H7 (cell line): ENCODE data around the gene EXOC3L4. TPM values are rescaled to one million over a fixed set of nuclear protein-coding genes. Genes with fewer than 3 reads are reported as not detected.

Experiments
- DNase-seq: peaks from one replicate; pipeline ENCODE4 v3.0.0; 2012
- H3K27me3 ChIP-seq: 2 replicates; pipeline ENCODE4 v1.6.0; 2011; ENCODE audit warnings: mild to moderate bottlenecking, low read length; ENCODE audit not compliant: control insufficient read depth, insufficient read depth
- H3K36me3 ChIP-seq: replicated peaks from 2 replicates; pipeline ENCODE4 v1.5.1; 2011; ENCODE audit warnings: low read length; ENCODE audit not compliant: control insufficient read depth, insufficient read depth
- H3K4me3 ChIP-seq: 2 replicates; pipeline ENCODE4 v1.5.1; 2011; ENCODE audit warnings: low read depth, mild to moderate bottlenecking, control low read depth, low read length, moderate library complexity; ENCODE audit not compliant: insufficient read depth
- total RNA-seq: library from RNA; depleted of rRNA; stranded (reverse); fragments of >200 nt; shearing (Covaris generic); gene quantifications from 2 replicates; pipeline ENCODE4 v1.2.3, GENCODE V29; 2014

Gene EXOC3L4
- total RNA-seq, 1 experiment from 2014 or later: 0.21 TPM

DNA sequence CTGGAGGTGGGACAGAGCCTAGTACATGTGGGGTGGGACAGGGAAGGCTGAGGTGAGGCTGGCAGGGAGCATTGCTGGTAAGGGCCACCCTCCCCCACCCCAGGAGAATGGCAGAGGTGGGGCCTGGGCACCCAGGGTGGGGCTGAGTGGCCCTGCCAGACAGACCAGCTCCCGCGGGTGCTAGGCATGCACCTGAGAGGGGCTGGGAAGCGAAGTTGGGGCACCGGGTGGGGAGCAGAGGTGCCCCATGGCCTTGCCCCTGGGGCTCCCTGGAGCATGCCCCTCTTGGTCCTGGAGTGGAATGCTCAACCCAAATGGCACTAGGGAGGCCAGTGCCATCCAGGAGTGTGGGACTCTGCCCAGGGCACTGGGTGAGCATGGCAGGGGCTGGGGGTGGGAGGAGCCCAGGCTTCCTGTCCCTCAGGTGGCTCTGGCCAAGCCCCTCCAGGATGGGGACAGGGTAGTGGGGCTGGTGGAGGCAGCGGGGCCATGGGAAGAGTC, 30.0 kb downstream of the EXOC3L4 start:
- no peaks in the 10 kb centered on the region for H3K36me3 ChIP-seq
- no peak overlapping the region for H3K4me3 ChIP-seq
- H3K27me3 ChIP-seq: peaks cover 12% of the 10 kb centered on the region; the same call in 1 of the 2 replicates
- DNase-seq: no peak

DNA sequence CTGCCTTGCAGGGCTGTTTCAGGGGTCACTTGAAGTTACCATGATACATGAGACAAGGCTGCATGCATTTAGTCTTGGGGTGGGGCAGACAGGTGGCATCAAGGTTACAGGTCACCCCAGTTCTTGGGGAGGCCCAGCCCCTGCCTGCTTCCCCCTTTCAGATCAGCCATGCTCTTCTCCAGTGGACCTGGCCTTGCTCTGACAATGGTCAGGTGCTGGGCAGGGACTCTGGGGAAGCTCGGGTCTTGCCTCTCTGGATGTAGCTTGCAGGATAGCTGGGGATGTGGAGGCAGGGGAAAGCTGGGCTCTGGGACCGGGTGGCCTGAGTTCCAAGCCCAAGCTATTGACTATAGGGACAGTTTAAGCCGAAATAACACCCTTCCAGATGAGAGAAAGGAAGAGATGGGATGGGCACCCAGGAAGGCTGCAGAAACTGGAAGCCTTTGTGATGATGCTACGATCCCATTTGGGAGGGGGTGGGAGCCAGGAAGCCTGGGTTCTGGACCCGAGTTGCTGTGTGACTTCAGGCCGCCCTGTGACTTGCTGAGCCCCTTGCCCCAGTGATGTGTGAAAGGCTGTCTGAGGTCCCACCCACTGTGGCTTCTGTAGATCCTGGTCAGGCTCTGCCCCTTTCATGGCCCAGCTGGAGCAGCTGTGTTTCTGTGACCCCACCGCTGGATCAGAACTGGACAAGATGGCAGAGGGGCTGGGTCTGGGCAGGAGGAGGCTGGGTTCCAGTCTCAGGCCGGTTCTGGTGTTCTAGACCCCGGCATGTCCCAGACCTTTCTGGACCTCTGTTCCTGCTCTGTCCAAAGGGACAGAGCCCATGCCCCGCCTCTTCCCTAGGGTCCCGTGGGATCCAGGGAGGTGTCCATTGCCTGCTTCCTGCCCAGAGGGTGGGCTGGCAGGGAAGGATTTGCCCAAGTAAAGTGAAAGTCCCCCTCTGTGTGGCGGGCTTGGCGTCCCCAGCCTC, 30.9 kb downstream of the EXOC3L4 start:
- H3K27me3 ChIP-seq: peaks cover 12% of the 10 kb centered on the region; the same call in 1 of the 2 replicates
- H3K36me3 ChIP-seq: no peaks in the 10 kb centered on the region
- no peak overlapping the region for H3K4me3 ChIP-seq
- peak; percentile 45 for DNase-seq

DNA sequence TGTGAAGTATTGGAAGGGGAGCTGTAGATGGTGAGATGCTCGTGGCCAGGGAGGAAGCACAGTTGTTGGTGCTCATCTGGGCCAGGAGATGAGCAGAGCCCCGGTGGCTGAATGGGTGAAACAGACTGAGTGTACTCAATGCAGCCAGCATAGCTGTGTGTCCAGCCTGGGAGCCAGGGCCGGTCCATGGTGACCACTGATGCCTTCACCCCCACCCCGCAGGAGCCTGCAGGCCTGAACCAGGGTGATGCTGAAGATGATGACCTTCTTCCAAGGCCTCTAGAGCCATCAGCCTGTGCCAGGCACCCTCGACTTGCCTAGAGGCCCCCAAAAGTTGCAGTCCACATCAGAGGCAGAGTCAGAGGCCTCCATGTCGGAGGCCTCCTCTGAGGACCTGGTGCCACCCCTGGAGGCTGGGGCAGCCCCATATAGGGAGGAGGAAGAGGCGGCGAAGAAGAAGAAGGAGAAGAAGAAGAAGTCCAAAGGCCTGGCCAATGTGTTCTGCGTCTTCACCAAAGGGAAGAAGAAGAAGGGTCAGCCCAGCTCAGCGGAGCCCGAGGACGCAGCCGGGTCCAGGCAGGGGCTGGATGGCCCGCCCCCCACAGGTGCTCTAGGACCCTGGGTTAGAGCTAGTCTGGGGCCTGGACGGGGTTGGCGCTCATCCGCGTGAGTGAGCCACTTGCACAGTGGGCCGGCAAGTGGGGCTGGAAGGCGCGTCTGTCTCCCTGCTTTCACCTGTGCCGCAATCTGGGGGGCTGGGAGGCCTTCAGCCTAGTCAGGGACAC, 31.8 kb downstream of the EXOC3L4 start:
- H3K27me3 ChIP-seq: peaks cover 12% of the 10 kb centered on the region; the same call in 1 of the 2 replicates
- no peak for DNase-seq
- H3K4me3 ChIP-seq: peak overlapping the region; percentile 16; the same call in 1 of the 2 replicates
- H3K36me3 ChIP-seq: no peaks in the 10 kb centered on the region

DNA sequence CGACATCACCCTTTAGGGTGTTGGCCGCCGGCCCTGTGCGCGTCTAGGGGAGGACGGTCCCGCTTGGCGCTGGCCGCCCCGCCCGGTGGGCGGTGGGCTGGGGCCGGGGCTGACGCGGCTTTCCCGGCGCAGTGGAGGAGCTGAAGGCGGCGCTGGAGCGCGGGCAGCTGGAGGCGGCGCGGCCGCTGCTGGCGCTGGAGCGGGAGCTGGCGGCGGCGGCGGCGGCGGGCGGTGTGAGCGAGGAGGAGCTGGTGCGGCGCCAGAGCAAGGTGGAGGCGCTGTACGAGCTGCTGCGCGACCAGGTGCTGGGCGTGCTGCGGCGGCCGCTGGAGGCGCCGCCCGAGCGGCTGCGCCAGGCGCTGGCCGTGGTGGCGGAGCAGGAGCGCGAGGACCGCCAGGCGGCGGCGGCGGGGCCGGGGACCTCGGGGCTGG, 32.4 kb downstream of the EXOC3L4 start:
- H3K27me3 ChIP-seq: peaks cover 12% of the 10 kb centered on the region; the same call in 1 of the 2 replicates
- peak; percentile 95 for DNase-seq
- no peaks in the 10 kb centered on the region for H3K36me3 ChIP-seq
- H3K4me3 ChIP-seq: peak overlapping the region; percentile 16; the same call in 1 of the 2 replicates

DNA sequence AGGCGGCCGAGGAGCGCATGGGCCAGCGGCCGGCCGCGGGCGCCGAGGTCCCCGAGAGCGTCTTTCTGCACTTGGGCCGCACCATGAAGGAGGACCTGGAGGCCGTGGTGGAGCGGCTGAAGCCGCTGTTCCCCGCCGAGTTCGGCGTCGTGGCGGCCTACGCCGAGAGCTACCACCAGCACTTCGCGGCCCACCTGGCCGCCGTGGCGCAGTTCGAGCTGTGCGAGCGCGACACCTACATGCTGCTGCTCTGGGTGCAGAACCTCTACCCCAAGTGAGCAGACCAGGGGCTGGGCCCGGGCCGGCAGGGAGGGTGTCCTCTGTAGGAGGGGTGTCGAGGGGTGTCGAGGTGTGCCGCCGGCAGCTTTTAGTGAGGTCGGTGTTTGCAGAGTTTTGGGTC, 32.8 kb downstream of the EXOC3L4 start:
- Histone ChIP-seq H3K27me3 (peaks cover 12% of the 10 kb centered on the region; the same call in 1 of the 2 replicates), H3K4me3 (no peak overlapping the region), H3K36me3 (no peaks in the 10 kb centered on the region)
- no peak for DNase-seq

DNA sequence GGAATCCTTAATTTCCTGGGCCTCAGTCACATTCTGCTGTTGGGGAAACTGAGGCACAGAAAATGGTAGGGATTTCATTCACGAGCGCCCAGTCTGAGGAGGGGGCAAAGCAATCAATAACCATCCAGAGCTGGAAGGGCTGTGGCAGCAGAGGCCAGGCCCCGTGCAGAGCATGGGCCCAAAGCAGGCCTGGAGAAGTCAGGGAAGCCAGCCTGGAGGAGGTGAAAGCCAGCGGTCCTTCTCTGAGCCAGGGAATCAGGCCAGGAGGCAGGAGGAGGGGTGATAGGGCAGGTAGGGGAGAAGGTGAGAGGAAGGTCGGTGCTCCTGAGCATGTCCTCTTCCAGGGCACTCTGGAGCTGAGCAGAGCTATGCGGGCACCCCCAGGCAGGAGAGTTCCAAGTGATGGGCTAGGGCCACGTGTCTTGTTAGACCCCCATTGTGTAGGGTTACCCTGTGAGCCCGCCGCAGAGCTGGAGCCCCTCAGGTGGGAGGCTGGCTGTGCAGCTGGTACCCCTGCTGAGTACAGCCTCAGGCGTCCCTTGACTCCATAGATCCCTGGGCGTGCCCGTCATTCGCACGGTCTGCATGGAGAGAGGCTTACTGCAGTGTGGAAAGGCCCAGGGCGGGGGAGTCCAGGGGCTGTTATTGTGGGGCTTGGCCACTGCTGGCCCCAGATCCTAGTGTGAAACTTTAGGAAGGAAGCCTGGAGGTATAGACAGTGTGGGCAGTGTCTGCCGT, 33.5 kb downstream of the EXOC3L4 start:
- H3K36me3 ChIP-seq: peaks cover 3% of the 10 kb centered on the region
- H3K4me3 ChIP-seq: no peak overlapping the region
- H3K27me3 ChIP-seq: peaks cover 12% of the 10 kb centered on the region; the same call in 1 of the 2 replicates
- DNase-seq: peak; percentile 51

DNA sequence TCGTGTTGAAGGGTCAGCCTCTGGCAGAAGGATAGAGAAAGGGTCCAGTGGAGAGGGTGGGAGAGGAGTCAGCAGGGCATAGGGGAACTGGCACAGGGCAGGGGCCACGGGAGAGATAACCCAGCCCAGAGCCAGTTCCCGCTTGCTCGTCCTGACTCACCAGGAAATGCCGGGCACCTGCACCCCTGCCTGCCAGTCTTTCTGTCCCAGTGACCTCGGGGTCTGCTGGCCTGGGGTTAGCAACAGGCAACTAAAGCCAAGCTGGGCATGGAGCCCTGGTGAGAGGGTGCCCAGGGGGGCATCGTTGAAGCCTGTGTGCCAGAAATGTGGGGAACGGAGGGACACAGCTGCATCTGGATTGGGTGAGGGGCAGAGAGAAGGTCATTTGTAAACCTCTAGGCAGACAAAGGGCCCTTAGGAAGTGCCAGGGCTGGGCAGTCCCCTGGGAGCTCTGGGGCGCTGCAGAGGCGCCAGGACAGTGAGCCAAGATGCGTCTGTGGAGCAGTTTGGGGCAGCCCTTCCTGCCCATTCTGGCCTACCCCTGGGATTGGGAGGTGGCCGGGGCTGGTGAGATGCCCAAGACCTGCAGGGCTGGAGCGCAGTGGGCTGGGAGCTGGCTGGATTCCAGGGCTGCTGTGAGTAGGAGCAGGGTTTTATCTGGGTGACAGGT, 34.2 kb downstream of the EXOC3L4 start:
- peak; percentile 50 for DNase-seq
- Histone ChIP-seq H3K36me3 (peaks cover 5% of the 10 kb centered on the region), H3K27me3 (peaks cover 12% of the 10 kb centered on the region; the same call in 1 of the 2 replicates), H3K4me3 (no peak overlapping the region)

DNA sequence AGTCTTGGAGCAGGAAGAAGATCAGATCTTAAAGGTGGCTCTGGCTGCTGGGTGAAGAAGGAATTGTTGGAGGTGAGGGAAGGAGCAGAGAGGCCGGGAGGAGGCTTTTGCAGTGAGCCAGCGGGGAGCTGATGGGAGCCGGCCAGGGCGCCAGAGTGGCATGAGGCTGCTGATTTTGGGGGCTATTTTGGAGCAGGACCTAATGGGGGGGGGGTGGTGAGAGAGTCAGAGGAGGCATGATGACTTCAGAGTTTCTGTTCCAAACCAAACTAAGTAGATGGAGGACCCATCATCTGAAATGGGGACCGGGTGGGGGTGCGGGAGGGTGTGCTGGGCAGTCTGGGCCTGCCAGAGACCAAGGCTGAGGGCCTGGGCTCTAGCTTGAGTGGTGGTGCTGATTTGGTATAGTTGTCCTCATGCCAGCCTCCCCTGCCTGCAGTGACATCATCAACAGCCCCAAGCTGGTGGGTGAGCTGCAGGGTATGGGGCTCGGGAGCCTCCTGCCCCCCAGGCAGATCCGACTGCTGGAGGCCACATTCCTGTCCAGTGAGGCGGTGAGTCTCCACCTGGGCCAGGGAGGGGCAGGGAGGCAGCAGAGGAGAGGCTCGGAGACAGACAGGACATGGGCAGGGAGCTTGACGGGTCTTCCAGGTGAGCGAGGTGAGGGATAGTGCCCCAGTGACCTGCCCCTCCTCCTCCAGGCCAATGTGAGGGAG, 34.9 kb downstream of the EXOC3L4 start:
- DNase-seq: peak; percentile 53
- Histone ChIP-seq H3K27me3 (peaks cover 12% of the 10 kb centered on the region; the same call in 1 of the 2 replicates), H3K4me3 (no peak overlapping the region), H3K36me3 (peaks cover 5% of the 10 kb centered on the region)

DNA sequence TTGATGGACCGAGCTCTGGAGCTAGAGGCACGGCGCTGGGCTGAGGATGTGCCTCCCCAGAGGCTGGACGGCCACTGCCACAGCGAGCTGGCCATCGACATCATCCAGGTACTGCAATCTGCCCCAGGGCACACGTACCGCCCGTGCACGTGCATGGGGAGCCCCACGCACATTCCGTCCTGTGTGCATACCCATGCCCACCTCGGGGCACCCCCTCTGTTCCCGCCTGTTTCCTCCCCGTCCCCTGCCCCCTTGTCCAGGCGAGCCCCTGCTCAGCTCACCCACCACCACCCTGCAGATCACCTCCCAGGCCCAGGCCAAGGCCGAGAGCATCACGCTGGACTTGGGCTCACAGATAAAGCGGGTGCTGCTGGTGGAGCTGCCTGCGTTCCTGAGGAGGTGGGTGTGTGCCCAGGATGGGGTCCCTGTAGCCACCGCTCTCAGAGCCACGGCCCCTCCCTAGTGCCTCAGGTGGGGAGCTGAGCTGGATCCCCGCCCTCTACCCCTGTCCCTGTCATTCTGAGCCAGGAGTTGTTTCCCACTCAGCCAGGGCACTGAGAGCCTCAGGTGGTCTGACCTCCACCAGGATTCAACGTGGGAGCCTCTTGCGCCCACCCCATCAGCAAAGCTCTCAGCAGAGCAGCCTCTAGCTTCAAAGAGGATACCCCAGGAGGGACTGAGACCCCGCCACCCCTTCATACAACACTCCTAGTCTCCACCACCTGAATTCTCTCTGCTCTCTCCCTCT, 35.7 kb downstream of the EXOC3L4 start:
- Histone ChIP-seq H3K36me3 (peaks cover 5% of the 10 kb centered on the region), H3K4me3 (no peak overlapping the region), H3K27me3 (peaks cover 10% of the 10 kb centered on the region; the same call in 1 of the 2 replicates)
- peak; percentile 50 for DNase-seq

DNA sequence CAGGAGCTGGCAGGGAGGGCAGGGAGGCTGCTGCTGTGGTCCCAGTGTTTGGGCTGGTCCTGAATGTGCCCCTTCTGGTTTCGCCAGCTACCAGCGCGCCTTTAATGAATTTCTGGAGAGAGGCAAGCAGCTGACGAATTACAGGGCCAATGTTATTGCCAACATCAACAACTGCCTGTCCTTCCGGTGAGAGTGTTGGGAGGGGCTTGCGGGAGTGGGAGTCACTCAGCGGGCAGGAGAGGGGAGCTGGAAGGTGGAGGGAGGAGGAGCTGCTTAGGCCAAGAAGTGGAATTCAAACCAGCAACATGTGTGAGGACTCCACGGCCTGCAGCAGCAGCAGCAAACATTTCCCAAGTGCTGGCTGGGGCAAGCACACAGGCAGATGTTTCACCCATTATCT, 36.4 kb downstream of the EXOC3L4 start:
- Histone ChIP-seq H3K4me3 (no peak overlapping the region), H3K36me3 (peaks cover 5% of the 10 kb centered on the region), H3K27me3 (peaks cover 6% of the 10 kb centered on the region; the same call in 1 of the 2 replicates)
- peak; percentile 46 for DNase-seq

DNA sequence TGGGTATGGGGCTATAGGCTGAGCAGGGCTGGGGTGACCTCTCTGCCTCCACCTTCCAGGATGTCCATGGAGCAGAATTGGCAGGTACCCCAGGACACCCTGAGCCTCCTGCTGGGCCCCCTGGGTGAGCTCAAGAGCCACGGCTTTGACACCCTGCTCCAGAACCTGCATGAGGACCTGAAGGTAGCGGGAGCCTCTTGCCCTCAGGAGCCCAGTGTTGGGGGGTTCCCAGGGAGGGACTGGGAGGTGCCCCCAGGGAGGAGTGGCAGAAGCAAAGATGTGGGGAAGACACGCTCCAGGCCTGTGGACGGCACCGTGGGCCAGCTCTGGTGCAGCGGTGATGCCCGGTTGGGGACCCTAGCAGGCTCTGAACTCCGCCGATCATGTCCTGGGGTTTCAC, 37.1 kb downstream of the EXOC3L4 start:
- H3K4me3 ChIP-seq: no peak overlapping the region
- peak; percentile 40 for DNase-seq
- H3K36me3 ChIP-seq: peaks cover 5% of the 10 kb centered on the region
- peaks cover 2% of the 10 kb centered on the region; the same call in 1 of the 2 replicates for H3K27me3 ChIP-seq

DNA sequence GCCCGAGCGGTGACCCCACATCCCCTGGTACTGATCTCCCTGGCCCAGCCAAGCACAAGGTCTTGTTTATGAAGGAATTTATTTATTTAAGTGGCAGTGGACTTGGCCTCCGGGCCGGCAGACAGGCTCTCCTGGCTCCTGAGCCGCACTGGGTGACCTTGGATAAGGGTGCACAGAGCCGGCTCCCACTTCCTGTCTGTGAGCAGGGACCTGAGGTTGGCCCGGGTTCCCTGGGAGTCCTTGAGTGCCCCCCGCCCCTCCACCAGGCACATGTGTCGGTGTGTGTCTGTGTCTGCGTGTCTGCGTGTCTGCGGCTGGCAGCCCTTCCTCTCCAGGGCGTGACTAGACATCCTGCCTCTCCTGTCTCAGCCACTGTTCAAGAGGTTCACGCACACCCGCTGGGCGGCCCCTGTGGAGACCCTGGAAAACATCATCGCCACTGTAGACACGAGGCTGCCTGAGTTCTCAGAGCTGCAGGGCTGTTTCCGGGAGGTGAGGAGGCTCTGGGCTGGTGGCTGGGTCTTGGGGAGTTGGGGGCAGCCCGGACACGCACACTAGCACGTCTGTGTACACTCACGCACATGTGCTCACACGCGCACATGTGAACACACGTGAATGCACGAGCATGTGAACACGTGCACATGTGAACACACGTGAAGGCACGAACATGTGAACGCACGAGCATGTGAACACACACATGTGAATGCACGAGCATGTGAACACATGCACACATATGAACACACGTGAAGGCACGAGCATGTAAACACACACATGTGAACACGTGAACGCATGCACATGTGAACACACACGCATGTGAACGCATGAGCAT, 38.1 kb downstream of the EXOC3L4 start:
- Histone ChIP-seq H3K4me3 (no peak overlapping the region), H3K27me3 (peaks cover under 1% of the 10 kb centered on the region; the same call in 1 of the 2 replicates), H3K36me3 (peaks cover 5% of the 10 kb centered on the region)
- peak; percentile 64 for DNase-seq
